Colonic mucosa (tissue), 4 donors: ENCODE measurements around the gene ZNF827. TPM values are rescaled to one million over a fixed set of nuclear protein-coding genes. Genes with fewer than 3 reads are reported as not detected.

Experiments used
- DNase-seq: peaks from one replicate; pipeline ENCODE4 v3.0.0-alpha.2; 2020
- H3K27ac ChIP-seq: fragments of 200-600 bp; one replicate; pipeline ENCODE4 v1.8.0; 2021
- H3K27me3 ChIP-seq: fragments of 200-600 bp; one replicate; pipeline ENCODE4 v1.8.0; 2021
- H3K36me3 ChIP-seq: fragments of 200-600 bp; one replicate; pipeline ENCODE4 v1.8.0; 2021
- H3K4me1 ChIP-seq: fragments of 200-600 bp; one replicate; pipeline ENCODE4 v1.8.0; 2021; ENCODE audit warnings: mild to moderate bottlenecking
- H3K4me3 ChIP-seq: fragments of 200-600 bp; one replicate; pipeline ENCODE4 v1.8.0; 2021
- H3K9ac ChIP-seq, 2 donors: one replicate each; pipeline ENCODE4 v1.7.0; 2013; ENCODE audit warnings: control low read depth in 2 of 2, low read depth in 2 of 2, low read length in 2 of 2
- H3K9me3 ChIP-seq: fragments of 200-600 bp; one replicate; pipeline ENCODE4 v1.8.0; 2021
- intact Hi-C: fragments of 100-400 bp; cut with DNase I; formaldehyde crosslinking; loops from one replicate; pipeline ENCODE4 v1.14.1; 2022
- total RNA-seq, 2 donors: library from RNA; stranded (reverse); fragmentation: NEBNext Ultra II Directional in 1 of 2; extraction: Animal tissue kit (Norgen Biotek cat#: 25700) in 1 of 2; gene quantifications; one replicate each; pipeline ENCODE4 v1.2.1, GENCODE V29; 2021
- TF ChIP-seq, protein P1 (sequence below): fragments of 200-600 bp; IDR thresholded peaks from one replicate; pipeline ENCODE4 v1.8.0; 2022; ENCODE audit warnings: antibody characterized with exemption, mild to moderate bottlenecking
- donor health status: healthy.
- donor health status: DM: no; HTN: no; CAD: no.
- donor health status: DM: no; HTN: no; CAD: no.

ZNF827 gene
- total RNA-seq, 2 donors from 2014 or later, result 17.9 to 19.7 TPM

DNA sequence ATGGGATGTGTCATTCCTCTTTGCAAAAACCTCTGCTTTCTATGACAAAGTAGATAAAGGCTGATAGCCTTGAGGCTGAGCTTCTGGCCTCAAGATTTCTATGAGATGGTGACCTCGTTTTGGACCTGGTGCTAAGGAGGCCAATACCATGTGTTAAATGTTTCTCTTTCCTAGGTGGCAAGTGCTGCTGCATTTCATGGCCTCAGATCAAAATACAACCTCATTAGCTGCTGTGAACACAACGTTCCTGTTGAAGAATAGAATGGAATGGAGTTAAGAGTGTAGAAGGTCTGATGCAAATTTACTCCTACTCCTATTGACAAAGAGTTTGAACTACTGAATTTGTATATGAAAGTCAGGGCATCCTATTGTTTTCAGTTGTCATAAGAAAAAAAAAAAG, 146.6 kb downstream of the ZNF827 start:
- Histone ChIP-seq H3K4me3 (no peak overlapping the region), H3K4me1 (no peaks in the 10 kb centered on the region), H3K27me3 (no peaks in the 10 kb centered on the region), H3K27ac (no peak overlapping the region), H3K36me3 (no peaks in the 10 kb centered on the region), H3K9ac (no peak overlapping the region), H3K9me3 (no peaks in the 10 kb centered on the region)
- intact Hi-C loops, result no loop called here
- TF ChIP-seq, protein P1, sequence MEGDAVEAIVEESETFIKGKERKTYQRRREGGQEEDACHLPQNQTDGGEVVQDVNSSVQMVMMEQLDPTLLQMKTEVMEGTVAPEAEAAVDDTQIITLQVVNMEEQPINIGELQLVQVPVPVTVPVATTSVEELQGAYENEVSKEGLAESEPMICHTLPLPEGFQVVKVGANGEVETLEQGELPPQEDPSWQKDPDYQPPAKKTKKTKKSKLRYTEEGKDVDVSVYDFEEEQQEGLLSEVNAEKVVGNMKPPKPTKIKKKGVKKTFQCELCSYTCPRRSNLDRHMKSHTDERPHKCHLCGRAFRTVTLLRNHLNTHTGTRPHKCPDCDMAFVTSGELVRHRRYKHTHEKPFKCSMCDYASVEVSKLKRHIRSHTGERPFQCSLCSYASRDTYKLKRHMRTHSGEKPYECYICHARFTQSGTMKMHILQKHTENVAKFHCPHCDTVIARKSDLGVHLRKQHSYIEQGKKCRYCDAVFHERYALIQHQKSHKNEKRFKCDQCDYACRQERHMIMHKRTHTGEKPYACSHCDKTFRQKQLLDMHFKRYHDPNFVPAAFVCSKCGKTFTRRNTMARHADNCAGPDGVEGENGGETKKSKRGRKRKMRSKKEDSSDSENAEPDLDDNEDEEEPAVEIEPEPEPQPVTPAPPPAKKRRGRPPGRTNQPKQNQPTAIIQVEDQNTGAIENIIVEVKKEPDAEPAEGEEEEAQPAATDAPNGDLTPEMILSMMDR, result no peak
- no peak for DNase-seq

DNA sequence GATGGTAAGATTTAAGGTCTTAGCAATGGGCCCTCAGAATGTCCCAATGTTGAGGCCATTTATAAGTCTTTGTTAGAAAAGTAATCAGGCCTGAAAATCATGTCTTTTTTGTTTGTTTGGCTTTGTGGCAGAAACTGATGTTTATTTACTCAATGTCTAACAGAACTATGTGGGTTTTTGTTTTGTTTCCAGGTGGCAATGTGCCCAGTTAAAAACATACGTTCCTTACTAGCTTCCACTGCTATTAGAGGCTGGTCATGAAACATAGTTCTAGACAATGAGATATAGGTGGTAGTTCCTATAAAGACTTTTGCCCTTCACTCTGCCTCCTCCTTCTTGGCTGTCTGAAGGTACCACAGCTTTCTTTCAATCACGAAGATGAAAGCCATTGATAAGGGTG, 149.9 kb downstream of the ZNF827 start:
- Histone ChIP-seq H3K4me3 (no peak overlapping the region), H3K36me3 (no peaks in the 10 kb centered on the region), H3K4me1 (no peaks in the 10 kb centered on the region), H3K9me3 (no peaks in the 10 kb centered on the region), H3K27ac (no peak overlapping the region), H3K27me3 (no peaks in the 10 kb centered on the region), H3K9ac (no peak overlapping the region)
- intact Hi-C loops, result no loop called here
- TF ChIP-seq, protein P1, result no peak
- no peak for DNase-seq

DNA sequence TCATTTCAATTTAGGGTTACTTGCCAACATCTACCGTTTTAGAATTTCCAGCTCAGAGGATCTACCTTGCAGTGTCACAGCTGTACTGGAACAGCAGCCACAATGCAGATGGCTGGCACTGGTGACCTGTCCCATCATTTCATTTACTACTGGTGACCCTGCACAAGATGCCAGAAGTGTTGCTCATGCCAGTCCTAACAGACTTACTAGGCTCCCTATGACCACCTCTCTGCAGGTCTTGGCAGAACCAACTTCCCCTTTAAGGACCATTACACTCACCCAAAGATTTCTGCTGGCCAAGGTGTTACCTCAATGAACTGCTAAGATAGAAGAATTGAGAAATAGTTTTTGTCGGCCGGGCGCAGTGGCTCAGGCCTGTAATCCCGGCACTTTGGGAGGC, 151.8 kb downstream of the ZNF827 start:
- Histone ChIP-seq H3K9me3 (no peaks in the 10 kb centered on the region), H3K36me3 (no peaks in the 10 kb centered on the region), H3K9ac (no peak overlapping the region), H3K27me3 (no peaks in the 10 kb centered on the region), H3K4me3 (no peak overlapping the region), H3K27ac (no peak overlapping the region), H3K4me1 (no peaks in the 10 kb centered on the region)
- TF ChIP-seq, protein P1, result no peak
- DNase-seq, result no peak
- intact Hi-C loops, result no loop called here

DNA sequence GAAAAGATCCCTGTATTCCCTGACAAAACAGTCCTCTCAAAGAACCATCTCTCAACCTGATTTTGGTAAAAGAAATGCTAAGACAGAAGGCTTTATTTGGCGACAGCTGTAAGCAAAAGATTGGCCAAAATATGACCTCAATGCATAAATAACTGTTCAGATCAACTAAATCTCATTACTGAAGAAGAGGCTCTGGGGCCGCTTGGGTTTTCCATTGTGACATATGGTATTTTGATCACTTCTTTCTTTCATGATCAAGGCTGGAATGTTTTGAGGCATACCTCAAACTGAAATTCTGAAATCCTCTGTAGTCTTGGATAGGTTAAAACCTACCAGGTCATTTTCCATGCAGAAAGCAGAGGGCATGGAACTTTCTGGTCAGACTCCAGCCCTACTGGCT, 152.4 kb downstream of the ZNF827 start:
- H3K27me3 ChIP-seq, result no peaks in the 10 kb centered on the region
- no peaks in the 10 kb centered on the region for H3K36me3 ChIP-seq
- H3K4me1 ChIP-seq, result no peaks in the 10 kb centered on the region
- no peak for DNase-seq
- H3K9ac ChIP-seq, result no peak overlapping the region
- H3K4me3 ChIP-seq, result no peak overlapping the region
- TF ChIP-seq, protein P1, result no peak
- H3K27ac ChIP-seq, result no peak overlapping the region
- no peaks in the 10 kb centered on the region for H3K9me3 ChIP-seq
- intact Hi-C loops, result no loop called here

DNA sequence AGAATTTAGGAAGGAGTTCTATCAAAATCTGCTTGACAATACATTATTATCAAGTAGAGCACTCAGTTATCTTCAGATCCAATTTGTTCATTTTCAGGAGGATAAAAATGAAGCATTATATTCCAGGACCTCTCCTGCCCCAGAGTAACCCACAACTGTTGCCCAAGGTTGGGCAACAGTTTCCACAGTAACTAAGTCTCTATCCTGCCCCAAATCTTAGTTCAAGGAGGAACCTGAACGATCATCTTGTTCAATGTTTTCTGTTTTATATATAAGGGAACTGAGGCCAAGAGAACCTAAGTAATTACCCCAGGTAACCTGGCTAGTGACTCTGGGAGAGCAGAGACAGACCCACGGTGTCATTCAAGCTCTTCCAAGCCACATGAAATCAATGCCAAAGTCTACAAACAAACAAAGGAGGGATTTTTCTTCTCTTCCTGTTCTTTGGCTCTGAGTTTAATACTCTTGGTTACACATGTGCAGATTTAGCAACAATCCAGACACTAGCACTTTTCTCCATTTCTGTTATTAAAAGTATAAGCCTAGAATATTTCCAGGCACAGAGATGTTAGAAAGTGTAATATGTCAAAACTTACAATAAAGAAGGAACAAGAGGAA, 153.1 kb downstream of the ZNF827 start:
- Histone ChIP-seq H3K36me3 (no peaks in the 10 kb centered on the region), H3K4me3 (no peak overlapping the region), H3K4me1 (no peaks in the 10 kb centered on the region), H3K27me3 (no peaks in the 10 kb centered on the region), H3K9me3 (no peaks in the 10 kb centered on the region), H3K9ac (no peak overlapping the region), H3K27ac (no peak overlapping the region)
- intact Hi-C loops, result no loop called here
- no peak for DNase-seq
- TF ChIP-seq, protein P1, result no peak
